Upper lobe of right lung (tissue), 1 donor: ENCODE results near the gene PSMB9. TPM values are rescaled to one million over a fixed set of nuclear protein-coding genes. Genes with fewer than 3 reads are reported as not detected.

Experiments used
- ATAC-seq: fragments of 200-7000 bp; cut with Tn5 transposase; one replicate; pipeline ENCODE4 v1.9.1; 2020; ENCODE audit warnings: mild to moderate bottlenecking, moderate library complexity
- DNase-seq: peaks from one replicate; pipeline ENCODE4 v3.0.0-alpha.2; 2020
- H3K27ac ChIP-seq: fragments of 200-600 bp; one replicate; pipeline ENCODE4 v1.8.0; 2022
- H3K27me3 ChIP-seq: fragments of 200-600 bp; one replicate; pipeline ENCODE4 v1.8.0; 2022; ENCODE audit warnings: mild to moderate bottlenecking
- H3K36me3 ChIP-seq: fragments of 200-600 bp; one replicate; pipeline ENCODE4 v1.8.0; 2022
- H3K4me1 ChIP-seq: fragments of 200-600 bp; one replicate; pipeline ENCODE4 v1.8.0; 2022
- H3K4me3 ChIP-seq: fragments of 200-600 bp; one replicate; pipeline ENCODE4 v1.8.0; 2022; ENCODE audit warnings: mild to moderate bottlenecking
- H3K9me3 ChIP-seq: fragments of 200-600 bp; one replicate; pipeline ENCODE4 v1.8.0; 2022
- intact Hi-C: fragments of 100-400 bp; cut with DNase I; formaldehyde crosslinking; loops from one replicate; pipeline ENCODE4 v1.11.0; 2022
- total RNA-seq: library from RNA; stranded (reverse); fragmentation: NEBNext Ultra II Directional; extraction: Animal tissue kit (Norgen Biotek cat#: 25700); gene quantifications from one replicate; pipeline ENCODE4 v1.2.1, GENCODE V29; 2021
- TF ChIP-seq, protein P1 (sequence below): fragments of 200-600 bp; IDR thresholded peaks from one replicate; pipeline ENCODE4 v1.8.0; 2022; ENCODE audit warnings: antibody characterized with exemption
- donor health status: DM: no; HTN: yes; CAD: no; lungs with severe emphysema.

Gene PSMB9
- total RNA-seq, 1 donor from 2014 or later, result 47.2 TPM

DNA sequence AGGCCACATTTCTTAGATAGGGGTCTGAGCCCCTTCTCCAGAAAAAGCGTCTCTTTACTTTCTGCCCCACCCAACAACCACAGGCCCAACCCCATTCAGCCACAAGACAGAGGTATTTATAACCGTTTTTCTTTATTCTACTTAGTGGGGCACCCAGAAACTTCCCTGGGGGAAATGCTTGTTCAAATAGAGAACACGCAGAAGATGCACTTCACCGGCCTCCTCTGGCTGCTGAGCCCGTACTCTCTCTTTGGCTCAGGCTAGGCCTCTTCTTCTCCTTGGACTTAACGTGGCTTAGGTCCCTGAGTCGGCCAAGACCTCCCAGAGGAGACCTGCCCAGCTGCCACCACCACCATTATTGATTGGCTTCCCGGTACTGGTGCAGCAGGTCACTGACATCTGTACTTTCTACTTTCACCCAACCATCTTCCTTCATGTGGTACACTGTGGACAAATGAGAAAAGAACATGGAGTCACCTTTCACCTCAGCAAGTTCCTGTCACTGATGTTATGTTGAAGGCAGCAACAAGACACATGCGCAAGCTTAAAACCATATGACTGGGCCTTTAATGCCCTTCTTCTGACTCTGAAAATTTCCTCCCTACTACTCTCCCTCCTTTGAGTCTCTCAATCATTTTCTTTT lies 13.3 kb upstream of the PSMB9 start:
- peaks cover 41% of the 10 kb centered on the region for H3K36me3 ChIP-seq
- no peak for DNase-seq
- H3K27ac ChIP-seq, result no peak overlapping the region
- TF ChIP-seq, protein P1, sequence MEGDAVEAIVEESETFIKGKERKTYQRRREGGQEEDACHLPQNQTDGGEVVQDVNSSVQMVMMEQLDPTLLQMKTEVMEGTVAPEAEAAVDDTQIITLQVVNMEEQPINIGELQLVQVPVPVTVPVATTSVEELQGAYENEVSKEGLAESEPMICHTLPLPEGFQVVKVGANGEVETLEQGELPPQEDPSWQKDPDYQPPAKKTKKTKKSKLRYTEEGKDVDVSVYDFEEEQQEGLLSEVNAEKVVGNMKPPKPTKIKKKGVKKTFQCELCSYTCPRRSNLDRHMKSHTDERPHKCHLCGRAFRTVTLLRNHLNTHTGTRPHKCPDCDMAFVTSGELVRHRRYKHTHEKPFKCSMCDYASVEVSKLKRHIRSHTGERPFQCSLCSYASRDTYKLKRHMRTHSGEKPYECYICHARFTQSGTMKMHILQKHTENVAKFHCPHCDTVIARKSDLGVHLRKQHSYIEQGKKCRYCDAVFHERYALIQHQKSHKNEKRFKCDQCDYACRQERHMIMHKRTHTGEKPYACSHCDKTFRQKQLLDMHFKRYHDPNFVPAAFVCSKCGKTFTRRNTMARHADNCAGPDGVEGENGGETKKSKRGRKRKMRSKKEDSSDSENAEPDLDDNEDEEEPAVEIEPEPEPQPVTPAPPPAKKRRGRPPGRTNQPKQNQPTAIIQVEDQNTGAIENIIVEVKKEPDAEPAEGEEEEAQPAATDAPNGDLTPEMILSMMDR, result no peak
- no peaks in the 10 kb centered on the region for H3K9me3 ChIP-seq
- no peak overlapping the region for H3K4me3 ChIP-seq
- intact Hi-C loops, result no loop called here
- H3K27me3 ChIP-seq, result no peaks in the 10 kb centered on the region
- no peak for ATAC-seq
- H3K4me1 ChIP-seq, result peaks cover 40% of the 10 kb centered on the region

- Histone ChIP-seq H3K4me3 (peak overlapping the region; percentile 94), H3K27ac (peak overlapping the region; percentile 98), H3K4me1 (peaks cover 42% of the 10 kb centered on the region), H3K36me3 (peaks cover 42% of the 10 kb centered on the region), H3K27me3 (no peaks in the 10 kb centered on the region), H3K9me3 (no peaks in the 10 kb centered on the region)
- ATAC-seq (no peak), DNase-seq (no peak)
- TF ChIP-seq, protein P1, result no peak
- intact Hi-C loops, result no loop called here
Measured at GRCh38 chr6:32842021-32842650, 11.9 kb upstream of the PSMB9 start.

DNA sequence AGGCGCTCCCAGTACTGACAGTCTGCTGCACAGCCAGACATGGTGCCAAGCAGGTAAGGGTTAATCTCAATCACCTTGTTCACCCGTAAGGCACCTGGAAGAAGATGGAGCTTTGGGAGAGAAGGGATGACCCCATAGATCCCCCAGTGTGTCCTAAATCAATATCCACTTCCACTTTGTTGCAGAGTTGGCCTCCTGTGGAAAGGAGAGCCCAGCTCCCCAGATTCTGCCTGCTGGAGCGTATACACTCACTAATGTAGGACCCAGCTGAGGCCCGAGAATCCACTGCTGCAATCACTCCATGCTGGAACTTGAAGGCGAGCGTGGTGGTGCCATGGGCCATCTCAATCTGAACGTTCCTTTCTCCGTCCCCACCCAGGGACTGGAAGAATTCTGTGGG lies 11.3 kb upstream of the PSMB9 start:
- intact Hi-C loops, result no loop called here
- no peaks in the 10 kb centered on the region for H3K27me3 ChIP-seq
- peak overlapping the region; percentile 98 for H3K27ac ChIP-seq
- H3K4me3 ChIP-seq, result peak overlapping the region; percentile 94
- ATAC-seq, result no peak
- DNase-seq, result no peak
- TF ChIP-seq, protein P1, result no peak
- H3K36me3 ChIP-seq, result peaks cover 47% of the 10 kb centered on the region
- no peaks in the 10 kb centered on the region for H3K9me3 ChIP-seq
- peaks cover 39% of the 10 kb centered on the region for H3K4me1 ChIP-seq

GRCh38 chr6:32843331-32843978 lies 10.5 kb upstream of the PSMB9 start:
- DNase-seq, result no peak
- ATAC-seq, result no peak
- TF ChIP-seq, protein P1, result no peak
- H3K4me3 ChIP-seq, result peak overlapping the region; percentile 94
- peak overlapping the region; percentile 98 for H3K27ac ChIP-seq
- peaks cover 55% of the 10 kb centered on the region for H3K36me3 ChIP-seq
- no peaks in the 10 kb centered on the region for H3K9me3 ChIP-seq
- peaks cover 39% of the 10 kb centered on the region for H3K4me1 ChIP-seq
- intact Hi-C loops, result no loop called here
- no peaks in the 10 kb centered on the region for H3K27me3 ChIP-seq

GRCh38 chr6:32843979-32844838 lies 9.8 kb upstream of the PSMB9 start, which contains the start of gene PSMB8:
Gene PSMB8, minus strand, starts transcription at chr6:32844047. Its CDS starts 51 bp downstream, at chr6:32843996.
- Histone ChIP-seq H3K9me3 (no peaks in the 10 kb centered on the region), H3K27me3 (no peaks in the 10 kb centered on the region), H3K27ac (peak within 1 kb of the TSS; percentile 98), H3K36me3 (peaks cover 62% of the 10 kb centered on the region), H3K4me1 (peaks cover 39% of the 10 kb centered on the region), H3K4me3 (peak within 1 kb of the TSS; percentile 94)
- DNase-seq (peak; percentile 97), ATAC-seq (peak; percentile 97)
- TF ChIP-seq, protein P1, result peak; percentile 10
- intact Hi-C loops, result no loop called here
